HepG2 (cell line): ENCODE results near the gene PDILT. TPM values are rescaled to one million over a fixed set of nuclear protein-coding genes. Genes with fewer than 3 reads are reported as not detected.

Experiments
- ATAC-seq: fragments of 200-7000 bp; cut with Tn5 transposase; 3 replicates; pipeline ENCODE4 v1.9.1; 2020; ENCODE audit warnings: mild to moderate bottlenecking, moderate library complexity
- BruUV-seq: library from RNA; stranded (reverse); fragments of 400-500 nt; replicated peaks from 2 replicates; lab custom pipeline; 2021; lab: Mats Ljungman, UMichigan
- CTCF ChIA-PET: fragments of 300-600 bp; formaldehyde crosslinking; extraction: SDS; loops from one replicate; lab custom pipeline; 2021; ENCODE audit warnings: low total read pairs, inconsistent platforms, low intra/inter-chr PET ratio; lab: Yijun Ruan, JAX
- POLR2A ChIA-PET: fragments of 350-600 bp; sonication (Branson Sonifier 250); formaldehyde crosslinking; loops from one replicate; lab custom pipeline; 2020; ENCODE audit warnings: antibody characterized with exemption, inconsistent platforms; lab: Yijun Ruan, JAX
- DNase-seq: peaks from one replicate; pipeline ENCODE4 v3.0.0-alpha.2; 2015; ENCODE audit warnings: low spot score
- FAIRE-seq: peaks from 3 replicates; lab custom pipeline; 2011; peaks lifted over from hg19 to GRCh38; lab: Jason Lieb, UNC
- H2AFZ ChIP-seq: one replicate; pipeline ENCODE4 v1.6.1; 2011; ENCODE audit warnings: low read length, inconsistent platforms
- H3K27ac ChIP-seq: fragments of 300-600 bp; 3 replicates; pipeline ENCODE4 v1.8.0; 2011; ENCODE audit warnings: mixed run types, mild to moderate bottlenecking, mixed read lengths, low read length, inconsistent platforms; ENCODE audit not compliant: insufficient read depth; ENCODE audit errors: extremely low read length
- H3K27me3 ChIP-seq, 2 experiments: fragments of 200-600 bp in 1 of 2; 2 replicates in 1 of 2; 3 replicates in 1 of 2; pipeline versions ENCODE4 v1.6.0 to v1.8.0; 2011; ENCODE audit warnings: low read length in 2 of 2, mild to moderate bottlenecking in 2 of 2, moderate library complexity in 2 of 2, inconsistent platforms in 1 of 2; ENCODE audit not compliant: insufficient read depth in 2 of 2, control insufficient read depth in 1 of 2
- H3K36me3 ChIP-seq, 2 experiments: fragments of 200-600 bp in 1 of 2; replicated peaks in 1 of 2; 2 replicates in 1 of 2; 3 replicates in 1 of 2; pipeline versions ENCODE4 v1.5.1 to v1.8.0; 2011; ENCODE audit warnings: low read length in 2 of 2, inconsistent platforms in 1 of 2; ENCODE audit not compliant: insufficient read depth in 2 of 2, control insufficient read depth in 1 of 2
- H3K4me1 ChIP-seq: 2 replicates; pipeline ENCODE4 v1.5.1; 2012; ENCODE audit warnings: low read length, inconsistent platforms; ENCODE audit not compliant: insufficient read depth
- H3K4me2 ChIP-seq: 2 replicates; pipeline ENCODE4 v1.6.0; 2011; ENCODE audit warnings: low read depth, low read length, inconsistent platforms
- H3K4me3 ChIP-seq, 3 experiments: fragments of 200-600 bp in 1 of 3; sonication (generic), shearing (Covaris generic) in 1 of 3; replicated peaks in 1 of 3; 2 replicates each; pipeline ENCODE4 v1.5.1; 2011 to 2016; ENCODE audit warnings: low read length in 3 of 3, inconsistent platforms in 2 of 3, low read depth in 2 of 3, mild to moderate bottlenecking in 2 of 3, control low read depth in 1 of 3, mixed read lengths in 1 of 3; ENCODE audit not compliant: insufficient read depth in 1 of 3
- H3K79me2 ChIP-seq: one replicate; pipeline ENCODE4 v1.6.1; 2011; ENCODE audit warnings: low read length, inconsistent platforms; ENCODE audit not compliant: insufficient read depth
- H3K9ac ChIP-seq: 2 replicates; pipeline ENCODE4 v1.6.0; 2011; ENCODE audit warnings: mild to moderate bottlenecking, low read depth, low read length, inconsistent platforms; ENCODE audit not compliant: insufficient read depth
- H3K9me3 ChIP-seq: 2 replicates; pipeline ENCODE4 v1.5.1; 2012; ENCODE audit warnings: mild to moderate bottlenecking, low read length
- H4K20me1 ChIP-seq: 2 replicates; pipeline ENCODE4 v1.6.0; 2011; ENCODE audit warnings: inconsistent platforms, mild to moderate bottlenecking, low read length, moderate library complexity; ENCODE audit not compliant: insufficient read depth
- AGO2 ChIP-seq: fragments of 200-400 bp; formaldehyde crosslinking; optimal IDR thresholded peaks from 2 replicates; pipeline ENCODE3; 2017; ENCODE audit warnings: mild to moderate bottlenecking, low read depth, low read length, moderate library complexity
- CBX2 ChIP-seq, 2 experiments: fragments of 200-600 bp in 1 of 2; sonication (generic); formaldehyde crosslinking in 1 of 2; IDR thresholded peaks; 2 replicates each; pipeline versions ENCODE4 v1.7.0 to v1.8.1; 2018 to 2022; ENCODE audit warnings: low read depth in 2 of 2, low read length in 1 of 2, mild to moderate bottlenecking in 1 of 2, missing genetic modification reagents in 1 of 2
- CEBPB ChIP-seq: IDR thresholded peaks from 2 replicates; pipeline ENCODE4 v1.6.1; 2011; ENCODE audit warnings: low read depth, low read length, improper control_type of control experiment, borderline replicate concordance
- CHD4 ChIP-seq: fragments of 200-600 bp; sonication (generic); IDR thresholded peaks from 2 replicates; pipeline ENCODE4 v1.7.0; 2017; ENCODE audit warnings: mild to moderate bottlenecking, low read length, borderline replicate concordance
- HHEX ChIP-seq: IDR thresholded peaks from 2 replicates; pipeline ENCODE4 v1.6.1; 2016; ENCODE audit warnings: control low read depth
- KDM5B ChIP-seq: sonication (generic); formaldehyde crosslinking; IDR thresholded peaks from 2 replicates; pipeline ENCODE4 v1.4.0; 2020; ENCODE audit warnings: missing genetic modification reagents, mild to moderate bottlenecking, borderline replicate concordance
- RCOR2 ChIP-seq: IDR thresholded peaks from 2 replicates; pipeline ENCODE4 v1.6.1; 2016; ENCODE audit warnings: missing biosample characterization, missing genetic modification reagents
- SALL1 ChIP-seq: sonication (generic); formaldehyde crosslinking; IDR thresholded peaks from 2 replicates; pipeline ENCODE4 v1.8.0; 2022; ENCODE audit warnings: mild to moderate bottlenecking, missing genetic modification reagents
- SCMH1 ChIP-seq: sonication (generic); formaldehyde crosslinking; IDR thresholded peaks from 2 replicates; pipeline ENCODE4 v1.9.0; 2021; ENCODE audit warnings: missing genetic modification reagents, mild to moderate bottlenecking, borderline replicate concordance
- ZMYM3 ChIP-seq: sonication (generic); formaldehyde crosslinking; IDR thresholded peaks from 2 replicates; pipeline ENCODE4 v1.5.1; 2020; ENCODE audit warnings: mild to moderate bottlenecking, missing genetic modification reagents
- ZNF235 ChIP-seq: sonication (generic); formaldehyde crosslinking; IDR thresholded peaks from 2 replicates; pipeline ENCODE4 v1.8.1; 2023; ENCODE audit warnings: mild to moderate bottlenecking, missing genetic modification reagents, borderline replicate concordance
- ZNF274 ChIP-seq: sonication (generic); formaldehyde crosslinking; IDR thresholded peaks from 2 replicates; pipeline ENCODE4 v1.5.1; 2020; ENCODE audit warnings: mild to moderate bottlenecking, missing genetic modification reagents
- ZNF629 ChIP-seq: sonication (generic); formaldehyde crosslinking; conservative IDR thresholded peaks from 2 replicates; pipeline ENCODE4 v1.5.0; 2020; ENCODE audit warnings: missing genetic modification reagents
- ZNF660 ChIP-seq: sonication (generic); formaldehyde crosslinking; IDR thresholded peaks from 2 replicates; pipeline ENCODE4 v1.5.1; 2020; ENCODE audit warnings: mild to moderate bottlenecking, low read depth, missing genetic modification reagents, borderline replicate concordance
- ZNF891 ChIP-seq: sonication (generic); formaldehyde crosslinking; IDR thresholded peaks from 2 replicates; pipeline ENCODE4 v1.5.0; 2020; ENCODE audit warnings: mild to moderate bottlenecking, missing genetic modification reagents
- WGBS: methylation state at CpG from one replicate; pipeline ENCODE4 v1.1.6; 2017; ENCODE audit warnings: low lambda C conversion rate; 5-methylcytosine and 5-hydroxymethylcytosine counted together
- in situ Hi-C: cut with HindIII; loops from 2 replicates; pipeline ENCODE4 v1.10.0; 2017; ENCODE audit warnings: low pct_unique_long_range_greater_than_20kb; ENCODE audit not compliant: extremely low pct_ligation_motif_present
- intact Hi-C: fragments of 100-400 bp; cut with micrococcal nuclease; formaldehyde crosslinking; loops from one replicate; pipeline ENCODE4 v1.10.0; 2022; ENCODE audit not compliant: unreplicated experiment
- polyA plus RNA-seq, 8 experiments: library from polyadenylated mRNA; depleted of rRNA in 3 of 8; stranded (reverse) in 7 of 8; unstranded in 1 of 8; fragments of >200 nt; fragmentation: Illumina TruSeq in 4 of 8; extraction: Trizol in 4 of 8; gene quantifications; 2 replicates each; pipeline versions ENCODE4 v1.2.1 to v1.2.3, GENCODE V29; 2011 to 2016; ENCODE audit warnings: low read depth in 4 of 8, missing spikeins in 1 of 8, mixed read lengths in 1 of 8; ENCODE audit not compliant: insufficient read depth in 1 of 8
- total RNA-seq, 5 experiments: library from RNA; depleted of rRNA; stranded (reverse); fragments of >200 nt; fragmentation: Illumina TruSeq; extraction: Trizol; gene quantifications; 2 replicates each; pipeline ENCODE4 v1.2.3, GENCODE V29; 2016; ENCODE audit warnings: low read depth in 1 of 5
- TF ChIP-seq, protein P1 (sequence below): sonication (generic); formaldehyde crosslinking; IDR thresholded peaks from 2 replicates; pipeline ENCODE4 v1.8.1; 2023; ENCODE audit warnings: missing genetic modification reagents, inconsistent platforms, borderline replicate concordance
- TF ChIP-seq, protein P2 (sequence below): sonication (generic); formaldehyde crosslinking; IDR thresholded peaks from 2 replicates; pipeline ENCODE4 v1.4.0; 2020; ENCODE audit warnings: missing genetic modification reagents
- TF ChIP-seq, protein P3 (sequence below): IDR thresholded peaks from 2 replicates; pipeline ENCODE4 v1.6.1; 2016; ENCODE audit warnings: control low read depth

Gene PDILT
- total and polyA plus RNA-seq, 2 of the 13 experiments (the other 11 are each of a cell fraction or from before 2014, with no cell fraction given) = not detected

DNA sequence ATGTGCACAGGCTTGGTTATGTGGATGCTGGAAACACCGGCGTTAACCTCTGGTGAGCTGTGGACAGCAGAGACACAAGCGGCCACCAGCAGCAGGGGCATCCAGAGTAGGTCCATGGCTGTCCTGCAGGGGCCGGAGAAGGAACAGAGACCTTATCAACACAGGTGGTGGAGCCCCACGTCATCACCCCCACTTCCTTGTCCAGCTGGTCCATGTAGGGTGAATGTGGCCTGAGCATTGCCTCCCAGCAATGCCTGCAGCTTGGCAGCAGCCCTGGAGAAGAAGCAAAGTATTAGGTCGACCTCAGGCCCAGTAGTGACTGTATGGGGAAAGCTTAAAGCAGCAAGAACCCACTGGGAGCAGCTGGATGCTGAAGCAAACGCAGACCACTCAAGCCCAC, 5.4 kb downstream of the PDILT start (continued):
- no peak for TF ChIP-seq CBX2 (IDR thresholded peaks at IDR 0.05; ENCODE audit: low read depth, low read length)
- TF ChIP-seq CBX2 (CRISPR knock-in tag; IDR thresholded peaks at IDR 0.05; ENCODE audit: low read depth) = no peak
- TF ChIP-seq SALL1 (CRISPR knock-in tag) = peak; percentile 24; the same call in 1 of the 2 replicates
- peak; percentile 30; the same call in 1 of the 2 replicates for TF ChIP-seq ZNF891 (CRISPR knock-in tag)
- TF ChIP-seq, protein P1, sequence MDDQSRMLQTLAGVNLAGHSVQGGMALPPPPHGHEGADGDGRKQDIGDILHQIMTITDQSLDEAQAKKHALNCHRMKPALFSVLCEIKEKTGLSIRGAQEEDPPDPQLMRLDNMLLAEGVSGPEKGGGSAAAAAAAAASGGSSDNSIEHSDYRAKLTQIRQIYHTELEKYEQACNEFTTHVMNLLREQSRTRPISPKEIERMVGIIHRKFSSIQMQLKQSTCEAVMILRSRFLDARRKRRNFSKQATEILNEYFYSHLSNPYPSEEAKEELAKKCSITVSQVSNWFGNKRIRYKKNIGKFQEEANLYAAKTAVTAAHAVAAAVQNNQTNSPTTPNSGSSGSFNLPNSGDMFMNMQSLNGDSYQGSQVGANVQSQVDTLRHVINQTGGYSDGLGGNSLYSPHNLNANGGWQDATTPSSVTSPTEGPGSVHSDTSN (CRISPR knock-in tag) = no peak
- TF ChIP-seq, protein P2, sequence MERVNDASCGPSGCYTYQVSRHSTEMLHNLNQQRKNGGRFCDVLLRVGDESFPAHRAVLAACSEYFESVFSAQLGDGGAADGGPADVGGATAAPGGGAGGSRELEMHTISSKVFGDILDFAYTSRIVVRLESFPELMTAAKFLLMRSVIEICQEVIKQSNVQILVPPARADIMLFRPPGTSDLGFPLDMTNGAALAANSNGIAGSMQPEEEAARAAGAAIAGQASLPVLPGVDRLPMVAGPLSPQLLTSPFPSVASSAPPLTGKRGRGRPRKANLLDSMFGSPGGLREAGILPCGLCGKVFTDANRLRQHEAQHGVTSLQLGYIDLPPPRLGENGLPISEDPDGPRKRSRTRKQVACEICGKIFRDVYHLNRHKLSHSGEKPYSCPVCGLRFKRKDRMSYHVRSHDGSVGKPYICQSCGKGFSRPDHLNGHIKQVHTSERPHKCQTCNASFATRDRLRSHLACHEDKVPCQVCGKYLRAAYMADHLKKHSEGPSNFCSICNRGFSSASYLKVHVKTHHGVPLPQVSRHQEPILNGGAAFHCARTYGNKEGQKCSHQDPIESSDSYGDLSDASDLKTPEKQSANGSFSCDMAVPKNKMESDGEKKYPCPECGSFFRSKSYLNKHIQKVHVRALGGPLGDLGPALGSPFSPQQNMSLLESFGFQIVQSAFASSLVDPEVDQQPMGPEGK = no peak
- TF ChIP-seq SCMH1 = no peak
- no peak for TF ChIP-seq ZNF660 (CRISPR knock-in tag)
- 0 out of 2 replicates have a peak, but pooled peaks have one; percentile 29 for TF ChIP-seq ZNF274 (CRISPR knock-in tag)

DNA sequence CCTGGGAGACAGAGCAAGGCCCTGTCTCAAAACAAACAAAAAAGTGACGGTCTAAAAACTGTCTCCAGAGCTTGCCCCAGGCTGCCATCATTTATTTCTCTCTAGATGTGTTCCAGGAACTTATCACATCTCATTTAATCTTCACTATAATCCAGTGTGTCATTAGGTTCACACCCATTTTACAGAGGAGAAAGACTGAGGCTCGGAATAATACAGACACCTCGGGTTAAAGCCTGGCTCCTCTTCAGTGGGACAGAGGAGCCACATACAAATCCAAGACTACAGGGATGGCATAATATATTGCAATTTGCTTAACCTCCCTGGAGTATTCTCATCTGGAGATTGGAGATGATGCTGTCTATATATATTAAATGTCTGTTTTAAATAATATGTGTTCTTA, 5.9 kb downstream of the PDILT start:
- intact Hi-C loops = no loop called here
- no peak overlapping the region for H3K27ac ChIP-seq
- H3K79me2 ChIP-seq = no peaks in the 10 kb centered on the region
- H3K4me1 ChIP-seq = peaks cover 81% of the 10 kb centered on the region
- DNase-seq = no peak
- H3K27me3 ChIP-seq = 0 out of 5 replicates have a peak, but pooled peaks cover 0 to 2% of the 10 kb centered on the region in 2 experiments
- no peak overlapping the region for H3K4me3 ChIP-seq
- no peaks in the 10 kb centered on the region for H3K9me3 ChIP-seq
- ChIA-PET POLR2A (interaction anchor here (1.5 kb wide), 1 partner anchor 13 kb away, joined by 6 read pairs; no protein-coding TSS in a partner anchor), CTCF (no interaction called here)
- H3K4me2 ChIP-seq = no peak overlapping the region
- no peak overlapping the region for H2AFZ ChIP-seq
- no peaks in the 10 kb centered on the region for H3K36me3 ChIP-seq
- no peak for FAIRE-seq
- in situ Hi-C loops = loop anchor here (25.0 kb wide), 1 partner anchor 811 kb away; no protein-coding TSS in a partner anchor
- H4K20me1 ChIP-seq = no peaks in the 10 kb centered on the region
- BruUV-seq = no TSS peak
- H3K9ac ChIP-seq = no peak overlapping the region
- WGBS = 74% methylated on average over 3 of the region's 3 CpGs
- no peak for ATAC-seq
- TF ChIP-seq, protein P3, sequence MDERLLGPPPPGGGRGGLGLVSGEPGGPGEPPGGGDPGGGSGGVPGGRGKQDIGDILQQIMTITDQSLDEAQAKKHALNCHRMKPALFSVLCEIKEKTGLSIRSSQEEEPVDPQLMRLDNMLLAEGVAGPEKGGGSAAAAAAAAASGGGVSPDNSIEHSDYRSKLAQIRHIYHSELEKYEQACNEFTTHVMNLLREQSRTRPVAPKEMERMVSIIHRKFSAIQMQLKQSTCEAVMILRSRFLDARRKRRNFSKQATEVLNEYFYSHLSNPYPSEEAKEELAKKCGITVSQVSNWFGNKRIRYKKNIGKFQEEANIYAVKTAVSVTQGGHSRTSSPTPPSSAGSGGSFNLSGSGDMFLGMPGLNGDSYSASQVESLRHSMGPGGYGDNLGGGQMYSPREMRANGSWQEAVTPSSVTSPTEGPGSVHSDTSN (CRISPR knock-in tag) = 0 out of 2 replicates have a peak, but pooled peaks have one; percentile 0
- TF ChIP-seq AGO2 = no peak
- TF ChIP-seq CEBPB = no peak
- TF ChIP-seq ZMYM3 (CRISPR knock-in tag) = peak; percentile 50; the same call in 1 of the 2 replicates
- peak; percentile 78; the same call in 1 of the 2 replicates for TF ChIP-seq CHD4
- no peak for TF ChIP-seq ZNF235 (CRISPR knock-in tag)
- 0 out of 2 replicates have a peak, but pooled peaks have one; percentile 19 for TF ChIP-seq HHEX
- 0 out of 2 replicates have a peak, but pooled peaks have one; percentile 30 for TF ChIP-seq RCOR2 (CRISPR knock-in tag)
- TF ChIP-seq ZNF629 = peak; percentile 95
- TF ChIP-seq KDM5B (CRISPR knock-in tag) = no peak
